ENCODE measurements around the gene GLOD5. TPM values are rescaled to one million over a fixed set of nuclear protein-coding genes. Genes with fewer than 3 reads are reported as not detected.

The GLOD5 gene
- total RNA-seq = not detected

DNA sequence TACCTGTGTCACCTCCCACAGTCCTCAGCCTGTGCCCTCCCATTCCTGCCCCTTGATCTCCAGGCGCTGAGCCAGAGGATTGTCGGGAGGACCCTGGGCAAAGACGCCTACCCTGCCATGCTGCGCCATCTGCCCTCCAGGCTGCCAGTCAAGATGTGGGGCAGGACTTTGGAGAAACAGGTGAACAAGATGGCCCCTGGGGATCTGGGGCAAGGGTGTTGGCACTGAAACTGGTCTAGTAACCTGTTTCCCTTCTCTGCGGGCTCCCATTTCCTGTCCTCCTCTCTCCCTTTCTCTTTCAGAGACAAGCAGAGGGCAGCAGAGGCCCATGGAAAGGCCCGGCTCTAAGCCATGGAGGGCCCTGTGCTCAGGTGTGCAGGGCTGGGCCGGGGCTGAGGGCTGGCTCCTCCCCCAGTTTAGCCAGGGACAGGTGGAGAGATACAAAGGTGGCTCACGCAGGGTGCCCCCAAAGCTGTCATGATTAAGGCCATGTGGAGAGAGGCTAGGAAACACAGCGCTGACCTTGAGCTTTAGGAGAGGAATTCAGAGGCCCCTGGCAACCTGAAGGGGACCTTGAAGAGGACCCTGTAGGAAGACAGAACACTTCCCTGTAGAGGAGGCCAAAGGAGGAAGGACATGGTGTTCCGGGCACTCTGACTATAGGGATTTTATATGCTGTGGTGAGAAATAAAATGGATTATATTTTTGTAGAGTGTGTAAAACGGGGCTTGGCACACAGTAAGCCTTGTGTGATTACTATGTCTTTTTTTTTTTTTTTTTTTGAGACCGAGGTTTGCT lies at the start of gene GLOD5:
GLOD5 (plus strand) TSS at position 74 of the 798 bp plus-strand sequence; CDS start at position 118, 44 bp downstream.
- TF ChIP-seq, protein P1, sequence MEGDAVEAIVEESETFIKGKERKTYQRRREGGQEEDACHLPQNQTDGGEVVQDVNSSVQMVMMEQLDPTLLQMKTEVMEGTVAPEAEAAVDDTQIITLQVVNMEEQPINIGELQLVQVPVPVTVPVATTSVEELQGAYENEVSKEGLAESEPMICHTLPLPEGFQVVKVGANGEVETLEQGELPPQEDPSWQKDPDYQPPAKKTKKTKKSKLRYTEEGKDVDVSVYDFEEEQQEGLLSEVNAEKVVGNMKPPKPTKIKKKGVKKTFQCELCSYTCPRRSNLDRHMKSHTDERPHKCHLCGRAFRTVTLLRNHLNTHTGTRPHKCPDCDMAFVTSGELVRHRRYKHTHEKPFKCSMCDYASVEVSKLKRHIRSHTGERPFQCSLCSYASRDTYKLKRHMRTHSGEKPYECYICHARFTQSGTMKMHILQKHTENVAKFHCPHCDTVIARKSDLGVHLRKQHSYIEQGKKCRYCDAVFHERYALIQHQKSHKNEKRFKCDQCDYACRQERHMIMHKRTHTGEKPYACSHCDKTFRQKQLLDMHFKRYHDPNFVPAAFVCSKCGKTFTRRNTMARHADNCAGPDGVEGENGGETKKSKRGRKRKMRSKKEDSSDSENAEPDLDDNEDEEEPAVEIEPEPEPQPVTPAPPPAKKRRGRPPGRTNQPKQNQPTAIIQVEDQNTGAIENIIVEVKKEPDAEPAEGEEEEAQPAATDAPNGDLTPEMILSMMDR (IDR thresholded peaks at IDR 0.05; ENCODE audit: low read depth) = no peak

DNA sequence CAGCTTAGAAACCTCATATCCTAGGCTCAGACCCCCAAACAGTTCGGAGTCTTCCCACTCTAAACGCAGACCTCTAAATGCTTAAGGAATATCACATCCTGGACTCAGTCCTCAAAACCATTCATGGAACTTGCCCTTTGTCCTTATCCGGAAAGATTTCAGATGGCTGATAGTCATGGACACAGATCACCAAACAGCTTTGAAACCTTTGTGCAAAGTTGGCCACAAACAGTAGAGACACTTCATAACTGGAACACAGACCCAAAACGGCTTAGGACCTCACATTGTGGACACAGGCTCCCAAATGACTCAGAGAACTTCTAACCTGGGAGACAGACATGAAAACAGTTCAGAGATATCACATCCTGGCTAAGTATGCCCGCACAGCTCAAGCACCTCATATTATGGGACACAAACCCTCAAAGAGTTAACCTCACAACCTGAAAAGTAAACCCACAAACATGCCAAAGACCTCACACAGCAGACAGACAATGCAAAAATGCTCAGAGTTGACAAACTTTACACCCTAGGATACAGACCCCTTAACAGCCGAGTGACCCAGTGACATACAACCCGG lies 49.5 kb upstream of the GLOD5 start:
- TF ChIP-seq, protein P1 (IDR thresholded peaks at IDR 0.05; ENCODE audit: low read depth) = no peak

DNA sequence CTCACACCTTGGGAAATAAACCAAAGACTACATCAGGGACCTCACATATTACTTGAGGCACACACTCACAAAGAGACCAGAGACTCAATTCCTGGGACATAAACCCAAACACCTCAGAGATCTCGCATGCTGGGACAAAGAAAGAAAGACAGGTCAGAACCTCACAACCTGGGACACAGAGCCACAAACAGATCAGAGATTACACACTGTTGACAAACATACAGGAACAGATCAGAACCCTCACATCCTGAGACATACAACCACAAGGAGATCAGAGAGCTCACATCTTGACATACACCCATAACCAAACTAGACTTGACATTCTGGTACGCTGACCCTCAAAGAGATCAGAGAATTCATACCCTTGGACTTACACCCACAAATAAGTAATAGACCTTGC lies 47.7 kb upstream of the GLOD5 start:
- TF ChIP-seq, protein P1 (IDR thresholded peaks at IDR 0.05; ENCODE audit: low read depth) = no peak

DNA sequence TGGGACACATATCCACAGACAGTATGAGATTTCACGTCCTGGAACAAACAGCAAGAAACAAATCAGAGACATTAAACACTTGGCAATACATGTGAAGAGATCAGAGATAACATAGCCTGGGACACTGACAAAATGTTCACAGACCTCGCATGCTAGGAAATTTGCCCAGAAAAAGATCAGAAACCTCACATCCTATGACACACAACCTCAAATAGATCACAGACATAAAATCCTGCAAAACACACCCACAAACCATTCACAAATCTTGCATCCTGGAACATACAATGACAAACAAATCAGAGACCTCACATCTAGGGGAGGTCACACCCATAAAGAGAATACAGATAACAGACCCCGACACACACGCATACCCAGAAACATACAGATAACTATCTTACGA lies 47.0 kb upstream of the GLOD5 start:
- TF ChIP-seq, protein P1 (IDR thresholded peaks at IDR 0.05; ENCODE audit: low read depth) = no peak

DNA sequence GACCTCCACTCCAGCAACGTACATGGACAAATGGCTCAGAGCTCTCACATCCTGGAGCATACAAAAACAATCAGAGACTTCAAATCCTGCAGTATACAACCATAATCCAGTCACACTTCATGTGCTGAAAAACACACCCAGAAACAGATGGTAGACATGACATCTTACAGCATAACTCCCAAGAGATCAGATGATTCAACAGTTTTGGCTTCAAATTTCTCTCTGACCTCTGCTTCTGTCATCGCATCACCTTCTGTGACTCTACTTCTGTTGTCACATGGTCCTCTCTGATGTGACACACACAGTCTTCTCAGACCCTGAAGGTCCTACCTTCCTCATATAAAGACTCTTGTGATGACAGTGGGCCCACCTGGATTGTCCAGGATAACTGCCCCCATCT lies 46.5 kb upstream of the GLOD5 start:
- TF ChIP-seq, protein P1 (IDR thresholded peaks at IDR 0.05; ENCODE audit: low read depth) = no peak

DNA sequence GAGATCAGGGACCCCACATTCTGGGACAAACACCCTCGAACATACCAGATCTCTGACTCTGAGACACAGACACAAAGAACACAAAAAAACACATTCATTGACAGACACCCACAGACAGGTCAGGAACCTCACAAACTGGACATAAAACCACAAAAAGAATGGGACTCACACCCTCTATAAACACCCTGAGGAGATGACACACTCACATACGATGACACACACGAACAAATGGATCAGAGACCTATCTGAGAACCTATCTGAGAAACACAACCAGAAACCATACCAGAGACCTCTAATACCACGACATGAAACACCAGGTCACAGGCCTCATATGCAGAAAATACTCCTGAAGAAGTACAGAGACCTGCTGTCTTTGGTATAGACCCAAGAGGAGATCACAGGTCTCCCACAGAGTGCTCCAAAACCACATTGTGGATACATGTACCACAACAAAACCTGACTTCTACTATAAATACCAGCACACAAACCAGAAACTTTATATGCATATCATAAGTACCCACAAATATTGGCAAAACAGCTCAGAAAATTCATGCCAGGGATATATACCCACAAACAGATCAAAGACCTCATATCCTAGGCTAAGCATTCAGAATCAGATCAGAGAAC lies 45.6 kb upstream of the GLOD5 start:
- TF ChIP-seq, protein P1 (IDR thresholded peaks at IDR 0.05; ENCODE audit: low read depth) = no peak

DNA sequence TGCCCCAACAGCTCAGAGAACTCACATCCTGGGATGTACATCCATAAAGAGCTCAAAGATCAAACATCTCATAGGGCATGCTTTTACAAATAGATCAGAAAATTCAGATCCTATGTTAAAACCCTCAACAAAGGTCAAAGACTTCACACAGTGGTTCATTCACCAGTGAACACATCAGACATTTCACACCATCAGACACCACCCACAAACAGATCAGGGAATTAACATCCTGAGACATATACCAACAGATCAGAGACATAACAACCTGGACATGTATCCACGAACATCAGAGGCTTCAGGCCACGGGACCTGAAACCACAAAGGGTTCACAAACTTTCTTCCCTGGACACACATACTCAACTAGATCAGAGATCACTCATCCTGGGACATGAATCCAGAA lies 41.6 kb upstream of the GLOD5 start:
- TF ChIP-seq, protein P1 (IDR thresholded peaks at IDR 0.05; ENCODE audit: low read depth) = no peak
